Esophagus muscularis mucosa (tissue), 3 donors: ENCODE data around the gene PTPN3.

ENCODE experiments used
- POLR2A ChIP-seq: fragments of 450-650 bp; IDR thresholded peaks from one replicate; pipeline ENCODE4 v1.6.1; 2017; ENCODE audit warnings: antibody characterized with exemption, moderate library complexity, mild to moderate bottlenecking, low read depth
- TF ChIP-seq, protein P1 (sequence below), 3 experiments: fragments of 200-600 bp in 2 of 3; fragments of 450-650 bp in 1 of 3; sonication (generic) in 2 of 3; IDR thresholded peaks; one replicate each; pipeline ENCODE4 v1.5.1; 2017 to 2019; ENCODE audit warnings: antibody characterized with exemption in 3 of 3, mild to moderate bottlenecking in 2 of 3, moderate library complexity in 1 of 3

DNA sequence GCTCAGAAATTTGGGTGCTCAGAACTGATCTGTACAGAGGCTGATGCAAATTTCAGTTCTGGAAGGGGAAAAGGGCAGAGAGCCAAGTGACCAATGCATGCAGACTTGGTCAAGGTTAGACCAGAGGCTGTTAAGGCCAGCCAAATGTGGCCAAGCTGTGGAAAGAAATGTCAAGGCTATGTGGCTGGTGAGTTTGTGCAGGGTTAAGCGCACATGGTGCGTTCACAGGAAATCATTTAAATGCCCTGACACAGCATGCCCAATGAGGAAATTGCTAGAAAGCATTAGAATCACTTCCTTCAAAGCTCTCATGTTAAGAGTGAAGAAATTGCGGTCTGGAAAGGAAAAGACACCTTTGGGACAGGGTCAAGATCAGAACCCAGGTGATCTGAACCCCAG is 58.0 kb downstream of the PTPN3 start:
- TF ChIP-seq, protein P1, sequence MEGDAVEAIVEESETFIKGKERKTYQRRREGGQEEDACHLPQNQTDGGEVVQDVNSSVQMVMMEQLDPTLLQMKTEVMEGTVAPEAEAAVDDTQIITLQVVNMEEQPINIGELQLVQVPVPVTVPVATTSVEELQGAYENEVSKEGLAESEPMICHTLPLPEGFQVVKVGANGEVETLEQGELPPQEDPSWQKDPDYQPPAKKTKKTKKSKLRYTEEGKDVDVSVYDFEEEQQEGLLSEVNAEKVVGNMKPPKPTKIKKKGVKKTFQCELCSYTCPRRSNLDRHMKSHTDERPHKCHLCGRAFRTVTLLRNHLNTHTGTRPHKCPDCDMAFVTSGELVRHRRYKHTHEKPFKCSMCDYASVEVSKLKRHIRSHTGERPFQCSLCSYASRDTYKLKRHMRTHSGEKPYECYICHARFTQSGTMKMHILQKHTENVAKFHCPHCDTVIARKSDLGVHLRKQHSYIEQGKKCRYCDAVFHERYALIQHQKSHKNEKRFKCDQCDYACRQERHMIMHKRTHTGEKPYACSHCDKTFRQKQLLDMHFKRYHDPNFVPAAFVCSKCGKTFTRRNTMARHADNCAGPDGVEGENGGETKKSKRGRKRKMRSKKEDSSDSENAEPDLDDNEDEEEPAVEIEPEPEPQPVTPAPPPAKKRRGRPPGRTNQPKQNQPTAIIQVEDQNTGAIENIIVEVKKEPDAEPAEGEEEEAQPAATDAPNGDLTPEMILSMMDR (IDR thresholded peaks at IDR 0.05) = no peak
- no peak for TF ChIP-seq POLR2A
